ENCODE data around the gene SLC1A3.

GRCh38 chr5:36607114-36607571 lies 737 bp downstream of the SLC1A3 start:
- TF ChIP-seq, protein P1, sequence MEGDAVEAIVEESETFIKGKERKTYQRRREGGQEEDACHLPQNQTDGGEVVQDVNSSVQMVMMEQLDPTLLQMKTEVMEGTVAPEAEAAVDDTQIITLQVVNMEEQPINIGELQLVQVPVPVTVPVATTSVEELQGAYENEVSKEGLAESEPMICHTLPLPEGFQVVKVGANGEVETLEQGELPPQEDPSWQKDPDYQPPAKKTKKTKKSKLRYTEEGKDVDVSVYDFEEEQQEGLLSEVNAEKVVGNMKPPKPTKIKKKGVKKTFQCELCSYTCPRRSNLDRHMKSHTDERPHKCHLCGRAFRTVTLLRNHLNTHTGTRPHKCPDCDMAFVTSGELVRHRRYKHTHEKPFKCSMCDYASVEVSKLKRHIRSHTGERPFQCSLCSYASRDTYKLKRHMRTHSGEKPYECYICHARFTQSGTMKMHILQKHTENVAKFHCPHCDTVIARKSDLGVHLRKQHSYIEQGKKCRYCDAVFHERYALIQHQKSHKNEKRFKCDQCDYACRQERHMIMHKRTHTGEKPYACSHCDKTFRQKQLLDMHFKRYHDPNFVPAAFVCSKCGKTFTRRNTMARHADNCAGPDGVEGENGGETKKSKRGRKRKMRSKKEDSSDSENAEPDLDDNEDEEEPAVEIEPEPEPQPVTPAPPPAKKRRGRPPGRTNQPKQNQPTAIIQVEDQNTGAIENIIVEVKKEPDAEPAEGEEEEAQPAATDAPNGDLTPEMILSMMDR (conservative IDR thresholded peaks at IDR 0.05; ENCODE audit: low read depth, low read length) = no peak
- no peak for TF ChIP-seq EZH2 (IDR thresholded peaks at IDR 0.05; ENCODE audit: borderline replicate concordance, low read depth, low read length, poor library complexity, severe bottlenecking)

Measured in A673 (cell line).